Measurements from ENCODE around the gene CFAP77. TPM values are rescaled to one million over a fixed set of nuclear protein-coding genes. Genes with fewer than 3 reads are reported as not detected.
"Not testable (repeated sequence)": the region's sequence is repeated elsewhere in the genome, so short reads cannot be mapped to it uniquely, and the experiment has no call there.

CFAP77 gene
- total and polyA plus RNA-seq, 2 of the 8 experiments (the other 6 are each of a cell fraction or from before 2014, with no cell fraction given), result 0.63 to 0.97 TPM

DNA sequence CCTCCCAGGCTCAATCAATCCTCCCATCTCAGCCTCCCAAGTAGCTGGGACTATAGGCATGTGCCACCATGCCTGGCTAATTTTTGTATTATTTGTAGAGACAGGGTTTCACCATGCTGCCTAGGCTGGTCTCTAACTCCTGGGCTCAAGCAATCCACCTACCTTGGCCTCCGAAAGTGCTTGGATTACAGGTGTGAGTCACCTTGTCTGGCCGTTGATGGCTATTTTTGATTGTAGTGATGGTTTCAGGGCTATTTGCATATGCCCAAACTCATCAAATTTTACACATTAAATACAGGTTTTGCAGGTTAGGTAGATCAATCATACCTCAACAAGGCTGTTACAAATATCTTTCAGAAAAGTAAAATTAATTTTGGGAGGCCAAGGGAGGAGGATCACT lies 158.8 kb downstream of the CFAP77 start:
- not testable (repeated sequence) for H3K56ac ChIP-seq (replicated peaks; ENCODE audit: insufficient read length, low read depth, low read length); H3K23ac ChIP-seq (ENCODE audit: insufficient read length); H3K4me1 ChIP-seq (replicated peaks in 1 of 4; ENCODE audit: control insufficient read depth in 3 of 4, insufficient read depth in 4 of 4, low read length in 3 of 4); H4K8ac ChIP-seq (ENCODE audit: extremely low read depth, insufficient read depth, low read length); H3K4me3 ChIP-seq (ENCODE audit: extremely low read depth in 1 of 4, insufficient read depth in 2 of 4, low read depth in 3 of 4, low read length in 4 of 4); H2BK12ac ChIP-seq (ENCODE audit: low read depth, low read length); H3K27ac ChIP-seq (ENCODE audit: low read depth, low read length); H3K36me3 ChIP-seq (ENCODE audit: control insufficient read depth in 2 of 4, insufficient read depth in 4 of 4, low read length in 3 of 4); DNase-seq (ENCODE audit: low read depth in 1 of 2, low spot score in 2 of 2); H3K9ac ChIP-seq (replicated peaks in 1 of 4; ENCODE audit: extremely low read depth in 1 of 4, low read depth in 3 of 4, low read length in 3 of 4); FAIRE-seq; H2BK120ac ChIP-seq (replicated peaks; ENCODE audit: low read depth, low read length); H3K18ac ChIP-seq (ENCODE audit: extremely low read depth, low read length); H2AFZ ChIP-seq (ENCODE audit: low read length); H2BK15ac ChIP-seq (ENCODE audit: low read length); H4K20me1 ChIP-seq (replicated peaks in 1 of 2; ENCODE audit: control insufficient read depth in 1 of 2, insufficient read depth in 2 of 2, low read length in 2 of 2); H2BK20ac ChIP-seq (ENCODE audit: low read length); H4K5ac ChIP-seq (ENCODE audit: insufficient read length, low read depth, low read length); H4K91ac ChIP-seq (replicated peaks; ENCODE audit: insufficient read length, low read length); H2AK5ac ChIP-seq (ENCODE audit: low read depth, low read length); H3K9me3 ChIP-seq (ENCODE audit: insufficient read depth in 2 of 2, low read depth in 1 of 2, low read length in 1 of 2); H3K27me3 ChIP-seq (replicated peaks in 1 of 4; ENCODE audit: control insufficient read depth in 3 of 4, extremely low read depth in 1 of 4, insufficient read depth in 3 of 4, low read length in 3 of 4); H3K14ac ChIP-seq (ENCODE audit: insufficient read length); H3K23me2 ChIP-seq (ENCODE audit: low read depth, low read length); H2BK5ac ChIP-seq (ENCODE audit: low read depth, low read length); H3K79me2 ChIP-seq (ENCODE audit: control insufficient read depth in 1 of 2, insufficient read depth in 2 of 2, low read length in 2 of 2); H3K4me2 ChIP-seq (ENCODE audit: insufficient read depth in 1 of 2, low read depth in 2 of 2, low read length in 2 of 2); H3K79me1 ChIP-seq (ENCODE audit: low read depth, low read length); H3K4ac ChIP-seq (replicated peaks; ENCODE audit: insufficient read length, low read depth, low read length)
- ChIA-PET POLR2A (ENCODE audit: partially characterized antibody) (interaction anchor here (0.6 to 0.7 kb wide), 2 partner anchors 19 to 28 kb away, joined by 3 read pairs; no protein-coding TSS in a partner anchor), CTCF (ENCODE audit: partially characterized antibody) (interaction anchor here (0.6 to 1.5 kb wide), 3 partner anchors 37 to 159 kb away, joined by 3 to 4 read pairs (median 3); partner anchors contain the start of gene CFAP77)
- WGBS, 2 experiments (ENCODE audit: extremely low coverage in 1 of 2, insufficient coverage in 1 of 2, insufficient read length in 1 of 2, insufficient replicate concordance in 2 of 2, low coverage in 1 of 2, low lambda C conversion rate in 2 of 2, missing lambda C conversion rate in 1 of 2), result 91% methylated on average over 2 of the region's 2 CpGs; no CpG with 5 or more reads in 1 of the 2 experiments

Measured in H1 (cell line).